NOMO-1 treated with DMSO at 0.1 percent for 48 hours (cell line): Measurements from ENCODE around the gene CDHR1.
"Not testable (repeated sequence)": the region's sequence is repeated elsewhere in the genome, so short reads cannot be mapped to it uniquely, and the experiment has no call there.

Source experiments
- DNase-seq: peaks from one replicate; lab custom pipeline; 2025; ENCODE audit not compliant: unreplicated experiment; lab: John Stamatoyannopoulos, UW

CDHR1 gene

DNA sequence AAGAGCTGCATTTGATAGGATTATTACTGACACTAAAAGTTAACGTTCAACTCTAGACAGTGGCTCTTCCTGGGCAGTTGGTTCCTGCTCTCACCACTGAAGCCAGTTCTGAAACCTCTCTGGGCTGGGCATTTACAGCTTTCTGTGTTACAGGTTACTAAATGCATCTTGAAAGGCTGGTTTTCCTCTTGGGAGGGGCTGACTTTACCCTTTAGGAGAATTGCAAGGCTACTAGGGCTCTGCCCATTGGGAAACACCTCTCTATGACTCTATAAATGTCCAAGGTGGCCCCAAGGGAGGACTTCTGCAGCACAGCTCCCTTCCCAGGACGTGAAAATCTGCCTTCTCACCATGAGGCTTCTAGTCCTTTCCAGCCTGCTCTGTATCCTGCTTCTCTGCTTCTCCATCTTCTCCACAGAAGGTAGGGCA lies 20.8 kb upstream of the CDHR1 start, which contains the start of gene GPR15LG:
GPR15LG (plus strand) TSS at position 301 of the 429 bp plus-strand sequence; CDS start at position 352, 51 bp downstream.
- no peak for DNase-seq

DNA sequence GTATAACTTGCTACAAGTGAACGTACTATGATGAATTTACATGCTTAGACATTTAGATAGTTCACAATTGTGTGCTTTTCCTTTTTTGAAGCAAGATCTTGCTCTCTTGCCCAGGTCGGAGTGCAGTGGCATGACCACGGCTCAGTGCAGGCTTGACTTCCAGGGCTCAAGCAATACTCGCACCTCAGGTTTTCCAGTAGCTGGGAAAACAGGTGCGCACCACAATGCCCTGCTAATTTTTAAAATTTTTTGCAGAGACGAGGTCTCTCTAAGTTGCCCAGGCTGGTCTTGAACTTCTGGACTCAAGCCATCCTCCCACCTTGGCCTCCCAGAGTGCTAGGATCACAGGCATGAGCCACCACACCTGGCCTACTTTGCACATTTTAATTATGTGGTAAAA lies 18.9 kb upstream of the CDHR1 start:
- no peak for DNase-seq

- no peak for DNase-seq
These were observed 18.0 kb upstream of the CDHR1 start for GRCh38 chr10:84176351-84176750.

DNA sequence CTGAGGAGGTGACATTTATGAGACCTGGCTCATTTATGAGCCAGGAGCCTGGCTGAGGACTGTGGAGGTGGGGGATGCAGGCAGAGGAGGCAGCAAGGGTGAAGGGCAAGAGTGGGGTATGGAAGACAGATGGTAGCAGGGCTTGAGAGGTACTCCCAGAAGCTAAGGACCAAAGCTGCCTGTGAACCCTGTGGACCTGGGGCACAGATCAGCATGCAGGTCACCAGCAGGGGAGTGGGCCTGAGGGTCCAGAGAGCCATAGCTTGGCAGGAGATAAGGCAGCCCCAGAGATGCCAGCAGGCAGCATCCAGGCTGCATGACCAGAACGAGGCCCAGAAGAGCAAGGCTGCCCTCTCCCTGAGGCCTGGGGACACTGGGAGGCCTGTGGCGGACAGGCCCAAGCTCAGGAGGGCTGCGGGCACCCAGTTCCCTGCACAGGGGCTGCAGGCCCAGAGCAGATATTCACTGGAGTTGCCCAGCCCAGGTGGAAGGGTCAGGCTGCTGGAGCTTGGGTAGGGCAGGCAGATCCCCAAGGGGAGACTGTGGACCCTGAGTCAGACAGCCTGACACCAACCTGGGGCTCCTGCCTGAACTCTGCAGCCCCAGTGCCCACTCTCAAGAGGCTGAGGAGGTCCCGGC lies 17.4 kb upstream of the CDHR1 start:
- DNase-seq = no peak

GRCh38 chr10:84177541-84178141 lies 16.7 kb upstream of the CDHR1 start:
- no peak for DNase-seq

DNA sequence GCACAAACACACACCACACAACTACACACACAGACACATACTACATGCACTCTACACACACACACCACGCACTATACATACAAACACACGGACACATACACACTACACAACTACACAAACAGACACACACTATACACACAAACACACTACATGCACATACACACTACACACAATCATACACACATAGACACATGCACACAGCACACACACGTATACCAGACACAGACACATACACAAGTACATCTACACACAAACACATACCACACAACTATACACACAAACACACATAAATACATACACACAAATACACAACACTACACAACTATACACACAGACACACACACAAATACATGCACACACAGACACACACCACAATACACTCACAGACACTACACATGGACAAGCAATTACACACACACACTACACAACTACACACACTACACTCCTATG lies 16.2 kb upstream of the CDHR1 start:
- DNase-seq = no peak

DNA sequence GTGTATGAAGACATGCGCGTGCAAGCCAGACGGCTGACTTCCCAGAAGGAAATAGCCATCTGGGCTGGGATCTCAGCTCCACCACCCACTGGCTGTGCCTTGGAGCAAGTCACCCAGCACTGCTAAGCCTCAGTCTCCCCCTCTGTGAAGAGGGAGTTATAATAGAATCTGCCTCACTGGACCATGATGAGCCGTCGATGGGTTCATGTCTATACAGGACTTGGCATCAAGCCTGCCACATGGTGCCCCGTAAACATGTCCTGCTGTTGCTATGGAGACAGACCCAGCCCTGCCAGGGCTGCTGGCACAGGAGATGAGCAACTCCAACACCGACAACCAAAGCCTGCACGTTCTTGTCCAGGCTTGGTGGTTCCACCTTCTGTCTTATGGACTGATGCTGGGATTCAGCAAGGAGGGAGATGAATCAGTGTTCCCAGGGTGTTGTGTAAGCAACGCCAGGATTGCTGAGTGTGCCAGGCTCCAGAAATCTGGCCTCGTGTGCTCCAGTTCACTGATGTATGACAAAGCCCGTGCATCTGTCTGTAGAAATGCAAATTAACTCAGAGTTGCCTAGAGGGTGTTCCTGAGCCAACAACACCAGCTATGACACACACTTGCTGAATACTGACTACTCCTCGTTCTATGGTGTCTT lies 15.2 kb upstream of the CDHR1 start:
- DNase-seq = no peak

GRCh38 chr10:84180386-84180785 lies 14.0 kb upstream of the CDHR1 start:
- not testable (repeated sequence) for DNase-seq

DNA sequence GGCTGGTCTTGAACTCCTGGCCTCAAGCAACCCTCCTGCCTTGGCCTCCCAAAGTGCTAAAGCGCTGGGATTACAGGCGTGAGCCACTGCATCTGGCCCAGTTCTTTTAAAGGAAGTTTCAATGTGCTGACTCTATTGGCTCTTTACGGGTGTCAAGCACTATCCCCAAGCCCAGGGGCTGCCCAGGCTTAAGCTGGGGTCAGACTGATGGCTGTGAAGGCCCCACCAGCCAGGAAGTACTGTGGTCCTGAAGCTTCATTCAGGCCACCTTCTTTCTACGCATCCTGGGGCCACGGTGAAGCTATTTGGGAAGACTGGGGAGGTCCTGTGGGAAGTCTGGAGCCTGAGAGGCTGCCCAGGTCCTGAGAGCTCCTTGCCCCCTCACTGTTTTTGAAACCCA lies 12.7 kb upstream of the CDHR1 start:
- DNase-seq = no peak

- DNase-seq = no peak
These were observed 9.8 kb upstream of the CDHR1 start for GRCh38 chr10:84184517-84184916.

GRCh38 chr10:84185526-84186175 lies 8.7 kb upstream of the CDHR1 start:
- DNase-seq = no peak

DNA sequence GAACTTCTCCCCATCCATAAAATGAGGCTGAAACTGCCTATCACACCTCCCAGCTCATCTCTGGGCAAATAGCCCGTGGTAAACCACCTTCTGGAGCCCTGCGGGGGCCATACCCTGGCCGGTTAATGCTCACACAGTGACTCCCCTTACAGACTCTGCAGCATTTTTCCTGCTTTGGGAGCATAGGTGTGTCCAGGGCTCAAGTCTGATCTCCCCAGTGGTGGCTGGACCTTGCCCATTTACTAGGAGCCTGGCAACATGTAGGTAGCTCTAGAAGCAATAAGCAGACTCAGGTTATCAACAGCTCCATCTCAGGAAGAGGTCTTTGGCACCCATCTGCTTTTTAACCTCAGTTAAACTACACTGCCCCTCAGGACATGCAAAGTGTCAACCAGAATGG lies 5.5 kb upstream of the CDHR1 start:
- DNase-seq = no peak

GRCh38 chr10:84190621-84191020 lies 3.7 kb upstream of the CDHR1 start:
- no peak for DNase-seq

DNA sequence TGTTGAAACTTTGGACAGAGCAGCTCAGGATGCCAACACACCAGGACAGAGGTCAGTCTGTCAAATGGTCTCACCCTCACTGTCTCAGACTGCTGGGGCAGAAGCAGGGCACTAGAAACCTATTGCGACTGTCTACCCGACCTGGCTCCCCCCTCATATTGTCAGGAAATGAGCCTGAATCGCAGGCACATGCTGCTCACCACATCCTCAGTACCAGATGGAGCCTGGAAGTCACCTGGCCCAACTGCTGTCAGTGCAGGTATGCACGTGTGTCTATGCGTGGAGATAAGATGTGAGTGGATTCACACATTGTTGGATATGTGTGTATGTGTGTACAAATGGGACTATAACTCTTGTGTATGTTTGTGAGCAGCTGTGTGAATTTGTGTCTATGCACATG lies 3.2 kb upstream of the CDHR1 start:
- DNase-seq = no peak

DNA sequence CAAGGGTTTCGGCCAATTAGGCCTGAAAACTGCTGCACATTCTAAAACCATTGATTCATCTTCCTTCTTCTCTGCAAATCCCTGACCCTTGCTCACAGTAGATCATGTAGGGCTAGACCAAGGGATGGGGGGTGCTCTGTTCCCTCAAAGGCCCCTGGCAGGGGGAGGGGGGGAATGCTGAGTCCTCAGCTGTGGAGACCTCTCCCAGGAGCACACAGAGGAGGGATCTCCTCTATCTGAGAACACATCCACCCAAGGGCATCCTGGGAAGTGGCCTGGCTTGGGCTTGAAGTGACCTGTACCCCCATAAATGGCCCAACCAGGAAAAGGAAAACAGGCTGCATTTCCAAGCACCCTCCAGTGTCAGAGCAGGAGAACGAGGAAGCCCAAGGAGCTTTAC lies 1.0 kb upstream of the CDHR1 start:
- DNase-seq = no peak

- peak; percentile 61 for DNase-seq
These were observed 402 bp upstream of the CDHR1 start for GRCh38 chr10:84193846-84194423.

- no peak for DNase-seq
These were observed 900 bp downstream of the CDHR1 start for GRCh38 chr10:84195044-84195830.

DNA sequence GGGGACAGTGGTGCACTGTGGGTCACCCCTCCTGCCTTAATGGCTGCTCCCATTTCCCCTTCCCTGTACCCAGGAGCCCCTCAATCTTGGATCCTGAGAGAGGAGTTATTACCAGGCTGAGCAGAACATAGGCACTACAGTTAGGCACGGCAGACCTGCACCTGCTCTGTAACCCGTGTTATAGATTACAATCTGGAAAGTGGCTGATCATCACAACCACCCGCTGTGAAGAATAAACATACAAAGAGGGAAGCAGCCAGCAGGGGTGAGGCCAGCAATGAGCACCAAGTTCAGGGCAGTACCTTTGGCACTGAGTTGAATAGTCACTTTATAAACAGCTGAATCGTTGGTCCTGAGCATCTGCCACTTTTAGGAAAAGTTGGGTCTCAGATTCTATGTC lies 1.7 kb downstream of the CDHR1 start:
- DNase-seq = no peak

GRCh38 chr10:84196941-84197340 lies 2.6 kb downstream of the CDHR1 start:
- no peak for DNase-seq

DNA sequence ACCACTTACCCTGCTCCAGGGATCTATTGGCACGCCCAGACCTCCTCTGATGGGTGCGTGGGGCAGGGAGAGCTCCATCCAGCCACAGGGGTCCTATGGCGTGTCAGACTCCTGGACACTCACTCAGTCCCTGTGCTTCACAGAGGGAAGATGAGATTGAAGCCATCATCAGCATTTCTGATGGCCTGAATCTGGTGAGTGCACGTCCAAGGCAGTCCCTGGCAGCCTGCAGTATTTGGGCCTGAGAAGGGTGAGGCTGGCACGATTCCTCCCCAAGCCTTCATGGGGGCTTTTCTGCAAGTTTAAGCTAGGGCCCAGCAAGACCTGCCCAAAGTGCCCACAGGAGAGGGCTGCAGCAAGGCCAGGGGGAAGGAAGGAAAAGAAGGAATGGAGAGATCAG lies 3.3 kb downstream of the CDHR1 start:
- DNase-seq = no peak
